ENCODE data around the gene CNOT4.
"Not testable (repeated sequence)": the region's sequence is repeated elsewhere in the genome, so short reads cannot be mapped to it uniquely, and the experiment has no call there.

The CNOT4 gene

GRCh38 chr7:135326636-135327280 lies 183.1 kb downstream of the CNOT4 start:
- DNase-seq (ENCODE audit: low read depth, low spot score) = no peak

GRCh38 chr7:135322571-135323340 lies 187.1 kb downstream of the CNOT4 start:
- no peak for DNase-seq (ENCODE audit: low read depth, low spot score)

GRCh38 chr7:135321556-135321955 lies 188.3 kb downstream of the CNOT4 start:
- DNase-seq (ENCODE audit: low read depth, low spot score) = no peak

- DNase-seq (ENCODE audit: low read depth, low spot score) = not testable (repeated sequence)
These were observed 188.9 kb downstream of the CNOT4 start for GRCh38 chr7:135320953-135321352.

GRCh38 chr7:135320268-135320667 lies 189.6 kb downstream of the CNOT4 start:
- no peak for DNase-seq (ENCODE audit: low read depth, low spot score)

- no peak for DNase-seq (ENCODE audit: low read depth, low spot score)
These were observed 192.1 kb downstream of the CNOT4 start for GRCh38 chr7:135317676-135318325.

- DNase-seq (ENCODE audit: low read depth, low spot score) = no peak
These were observed 193.1 kb downstream of the CNOT4 start for GRCh38 chr7:135316648-135317313.

GRCh38 chr7:135313971-135314370 lies 195.9 kb downstream of the CNOT4 start:
- DNase-seq (ENCODE audit: low read depth, low spot score) = no peak

Measured in ELF-1 (cell line).